ENCODE results near the gene WNK2. TPM values are rescaled to one million over a fixed set of nuclear protein-coding genes. Genes with fewer than 3 reads are reported as not detected.

WNK2 gene
- total RNA-seq, 1 donor from 2014 or later: 218 TPM

GRCh38 chr9:93148721-93149120 is 35.2 kb upstream of the WNK2 start:
- Histone ChIP-seq H3K9me3 (replicated peaks) (peaks cover 5% of the 10 kb centered on the region), H3K4me3 (no peak overlapping the region)

GRCh38 chr9:93149361-93149760 is 34.6 kb upstream of the WNK2 start:
- no peak for TF ChIP-seq CTCF (IDR thresholded peaks at IDR 0.05; ENCODE audit: borderline replicate concordance)
- intact Hi-C loops (cut with micrococcal nuclease): no loop called here

More at GRCh38 chr9:93148721-93149120, 35.2 kb upstream of the WNK2 start:
- H3K36me3 ChIP-seq: no peaks in the 10 kb centered on the region
- intact Hi-C loops (cut with micrococcal nuclease): no loop called here
- H3K27ac ChIP-seq (replicated peaks): no peak overlapping the region
- no peak for TF ChIP-seq CTCF (IDR thresholded peaks at IDR 0.05; ENCODE audit: borderline replicate concordance)
- no peaks in the 10 kb centered on the region for H3K27me3 ChIP-seq (ENCODE audit: low read depth)
- DNase-seq: no peak
- H3K4me1 ChIP-seq: peaks cover 9% of the 10 kb centered on the region

GRCh38 chr9:93151097-93151784 is 32.7 kb upstream of the WNK2 start:
- intact Hi-C loops (cut with micrococcal nuclease): loop anchor here (10.0 kb wide), 1 partner anchor 154 kb away; no protein-coding TSS in a partner anchor
- no peak for DNase-seq

More at GRCh38 chr9:93149361-93149760, 34.6 kb upstream of the WNK2 start:
- no peaks in the 10 kb centered on the region for H3K36me3 ChIP-seq
- H3K9me3 ChIP-seq (replicated peaks): peaks cover 5% of the 10 kb centered on the region
- H3K4me1 ChIP-seq: peaks cover 3% of the 10 kb centered on the region
- H3K27me3 ChIP-seq (ENCODE audit: low read depth): no peaks in the 10 kb centered on the region
- no peak for DNase-seq
- H3K4me3 ChIP-seq: no peak overlapping the region
- H3K27ac ChIP-seq (replicated peaks): no peak overlapping the region

GRCh38 chr9:93154293-93154903 is 29.5 kb upstream of the WNK2 start:
- Histone ChIP-seq H3K4me1 (no peaks in the 10 kb centered on the region), H3K36me3 (no peaks in the 10 kb centered on the region), H3K9me3 (replicated peaks) (no peaks in the 10 kb centered on the region), H3K4me3 (no peak overlapping the region), H3K27me3 (ENCODE audit: low read depth) (no peaks in the 10 kb centered on the region), H3K27ac (replicated peaks) (no peak overlapping the region)
- intact Hi-C loops (cut with micrococcal nuclease): loop anchor here (10.0 kb wide), 1 partner anchor 150 kb away; no protein-coding TSS in a partner anchor
- DNase-seq: no peak
- peak; percentile 60 for TF ChIP-seq CTCF (IDR thresholded peaks at IDR 0.05; ENCODE audit: borderline replicate concordance)

More at GRCh38 chr9:93151097-93151784, 32.7 kb upstream of the WNK2 start:
- no peak for TF ChIP-seq CTCF (IDR thresholded peaks at IDR 0.05; ENCODE audit: borderline replicate concordance)
- Histone ChIP-seq H3K36me3 (no peaks in the 10 kb centered on the region), H3K9me3 (replicated peaks) (peaks cover 5% of the 10 kb centered on the region), H3K27me3 (ENCODE audit: low read depth) (no peaks in the 10 kb centered on the region), H3K4me3 (no peak overlapping the region), H3K27ac (replicated peaks) (no peak overlapping the region), H3K4me1 (no peaks in the 10 kb centered on the region)

GRCh38 chr9:93155716-93156474 is 28.0 kb upstream of the WNK2 start:
- no peaks in the 10 kb centered on the region for H3K9me3 ChIP-seq (replicated peaks)
- no peak overlapping the region for H3K27ac ChIP-seq (replicated peaks)
- intact Hi-C loops (cut with micrococcal nuclease): loop anchor here (10.0 kb wide), 1 partner anchor 149 kb away; no protein-coding TSS in a partner anchor
- H3K4me1 ChIP-seq: peaks cover 10% of the 10 kb centered on the region
- H3K27me3 ChIP-seq (ENCODE audit: low read depth): no peaks in the 10 kb centered on the region
- no peak for TF ChIP-seq CTCF (IDR thresholded peaks at IDR 0.05; ENCODE audit: borderline replicate concordance)
- no peak for DNase-seq
- no peak overlapping the region for H3K4me3 ChIP-seq
- no peaks in the 10 kb centered on the region for H3K36me3 ChIP-seq

All from left ventricle myocardium inferior (tissue), 1 donor.